ENCODE data around the gene KLF13. TPM values are rescaled to one million over a fixed set of nuclear protein-coding genes. Genes with fewer than 3 reads are reported as not detected.

KLF13 gene
- total and polyA plus RNA-seq, 9 donors, result 32.1 to 42.2 (median 35.6) TPM

DNA sequence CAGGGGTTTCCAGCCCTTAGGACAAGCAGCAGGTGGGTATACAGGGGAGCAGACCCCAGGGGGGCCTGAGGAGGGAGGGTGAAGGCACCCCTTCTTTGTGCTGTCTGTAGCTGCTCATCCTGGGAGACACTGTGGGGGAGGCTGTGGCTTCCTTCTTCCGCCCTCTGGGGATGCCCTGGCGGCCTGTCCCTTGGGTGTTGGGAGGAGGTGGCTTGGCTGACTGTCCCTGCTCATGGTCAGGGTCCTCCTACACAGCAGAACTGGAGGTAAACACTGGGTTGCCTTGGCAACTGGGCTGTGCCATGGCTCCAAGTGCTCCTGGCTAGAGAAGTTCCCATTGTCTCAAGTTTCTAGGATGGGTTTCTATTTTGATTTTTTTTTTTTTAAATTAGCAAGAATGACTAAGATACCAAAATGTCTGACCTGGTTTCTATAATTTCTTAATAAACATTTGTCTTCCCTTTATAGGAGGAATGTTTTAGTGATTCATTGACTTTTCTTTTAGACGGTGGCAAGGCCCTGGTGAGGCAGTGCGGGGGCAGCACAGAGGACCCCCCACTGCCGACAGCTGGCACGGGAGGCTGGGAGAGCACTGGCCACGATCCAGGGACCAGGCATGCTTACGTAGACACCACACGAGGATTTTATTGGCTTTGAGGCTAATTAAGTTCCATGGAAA, 12.4 kb downstream of the KLF13 start:
- peak overlapping the region; percentile 78 for H3K27ac ChIP-seq (ENCODE audit: low read length)
- H3K4me1 ChIP-seq (ENCODE audit: control insufficient read depth, insufficient read depth, low read length), result peaks cover 77% of the 10 kb centered on the region
- WGBS (ENCODE audit: insufficient coverage), result 40% methylated on average over 1 of the region's 9 CpGs
- no peaks in the 10 kb centered on the region for H3K27me3 ChIP-seq (ENCODE audit: control insufficient read depth, insufficient read depth, low read length)
- H3K4me3 ChIP-seq (ENCODE audit: low read length), result no peak overlapping the region
- peak; percentile 85 for DNase-seq
- no peaks in the 10 kb centered on the region for H3K9me3 ChIP-seq (replicated peaks; ENCODE audit: control insufficient read depth, low read depth, low read length)
- peaks cover 8% of the 10 kb centered on the region for H3K36me3 ChIP-seq (ENCODE audit: control insufficient read depth, insufficient read depth, low read length)

DNA sequence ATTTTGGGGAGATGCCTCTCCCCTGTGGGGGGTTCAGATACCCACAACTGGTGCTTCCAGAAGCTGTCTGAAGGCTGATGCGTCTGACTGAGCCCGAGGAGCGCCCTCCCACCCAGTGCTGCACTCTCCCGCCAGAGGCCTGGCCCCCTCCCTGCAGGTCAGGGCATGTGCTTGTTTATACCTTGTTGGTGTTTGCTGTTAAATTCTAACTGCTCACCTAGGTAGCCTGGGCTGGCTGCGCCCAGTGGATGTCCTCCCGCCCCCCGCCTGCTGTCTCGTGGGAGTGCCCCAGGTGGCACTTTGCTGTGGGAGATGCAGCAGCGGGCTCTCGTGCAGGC, 12.9 kb downstream of the KLF13 start:
- peak overlapping the region; percentile 47 for H3K27ac ChIP-seq (ENCODE audit: low read length)
- no peaks in the 10 kb centered on the region for H3K27me3 ChIP-seq (ENCODE audit: control insufficient read depth, insufficient read depth, low read length)
- DNase-seq, result no peak
- H3K36me3 ChIP-seq (ENCODE audit: control insufficient read depth, insufficient read depth, low read length), result peaks cover 8% of the 10 kb centered on the region
- H3K4me3 ChIP-seq (ENCODE audit: low read length), result no peak overlapping the region
- 88% methylated on average over 5 of the region's 10 CpGs for WGBS (ENCODE audit: insufficient coverage)
- H3K9me3 ChIP-seq (replicated peaks; ENCODE audit: control insufficient read depth, low read depth, low read length), result no peaks in the 10 kb centered on the region
- peaks cover 81% of the 10 kb centered on the region for H3K4me1 ChIP-seq (ENCODE audit: control insufficient read depth, insufficient read depth, low read length)

DNA sequence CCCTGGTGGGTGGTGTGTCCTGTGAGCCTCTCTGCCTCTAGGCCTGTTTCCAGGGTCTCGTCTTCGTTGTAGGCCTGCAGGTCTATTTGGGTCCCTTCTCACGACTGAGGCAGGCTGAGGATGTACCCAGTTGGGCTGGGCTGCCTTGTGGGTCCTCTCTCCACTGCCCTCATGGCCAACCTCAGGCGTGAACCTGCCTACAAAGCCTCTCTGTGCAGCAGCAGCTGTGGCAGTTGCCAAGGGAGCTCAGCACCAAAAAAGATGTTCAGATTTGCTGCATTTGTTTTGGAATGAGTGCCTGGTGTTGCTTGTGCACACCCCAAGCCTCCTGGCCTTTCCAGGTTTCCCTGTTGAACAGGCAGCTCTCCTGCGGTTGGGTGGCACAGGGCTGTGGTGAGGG, 13.4 kb downstream of the KLF13 start:
- Histone ChIP-seq H3K9me3 (replicated peaks; ENCODE audit: control insufficient read depth, low read depth, low read length) (no peaks in the 10 kb centered on the region), H3K4me3 (ENCODE audit: low read length) (no peak overlapping the region), H3K36me3 (ENCODE audit: control insufficient read depth, insufficient read depth, low read length) (peaks cover 8% of the 10 kb centered on the region), H3K27me3 (ENCODE audit: control insufficient read depth, insufficient read depth, low read length) (no peaks in the 10 kb centered on the region), H3K27ac (ENCODE audit: low read length) (no peak overlapping the region), H3K4me1 (ENCODE audit: control insufficient read depth, insufficient read depth, low read length) (peaks cover 81% of the 10 kb centered on the region)
- DNase-seq, result no peak
- 83% methylated on average over 4 of the region's 5 CpGs for WGBS (ENCODE audit: insufficient coverage)

DNA sequence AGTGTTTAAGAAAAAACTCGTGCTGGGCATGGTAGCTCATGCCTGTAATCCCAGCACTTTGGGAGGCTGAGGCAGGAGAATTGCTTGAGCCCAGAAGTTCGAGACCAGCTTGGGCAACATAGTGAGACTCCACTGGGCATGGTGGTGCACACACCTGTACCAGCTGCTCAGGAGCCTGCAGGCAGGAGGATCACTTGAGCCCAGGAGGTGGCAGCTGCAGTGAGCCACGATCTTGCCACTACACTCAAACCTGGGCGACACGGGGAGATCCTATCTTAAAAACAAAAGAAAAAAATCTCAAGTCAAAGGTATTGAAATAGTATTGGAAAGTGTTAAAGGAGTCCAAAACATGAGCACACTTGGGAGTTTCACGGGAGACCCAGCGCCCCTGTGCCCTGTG, 14.0 kb downstream of the KLF13 start:
- DNase-seq, result no peak
- peaks cover 8% of the 10 kb centered on the region for H3K36me3 ChIP-seq (ENCODE audit: control insufficient read depth, insufficient read depth, low read length)
- WGBS (ENCODE audit: insufficient coverage), result 82% methylated on average over 4 of the region's 7 CpGs
- H3K27ac ChIP-seq (ENCODE audit: low read length), result no peak overlapping the region
- H3K4me1 ChIP-seq (ENCODE audit: control insufficient read depth, insufficient read depth, low read length), result peaks cover 81% of the 10 kb centered on the region
- no peaks in the 10 kb centered on the region for H3K9me3 ChIP-seq (replicated peaks; ENCODE audit: control insufficient read depth, low read depth, low read length)
- H3K27me3 ChIP-seq (ENCODE audit: control insufficient read depth, insufficient read depth, low read length), result no peaks in the 10 kb centered on the region
- H3K4me3 ChIP-seq (ENCODE audit: low read length), result no peak overlapping the region

DNA sequence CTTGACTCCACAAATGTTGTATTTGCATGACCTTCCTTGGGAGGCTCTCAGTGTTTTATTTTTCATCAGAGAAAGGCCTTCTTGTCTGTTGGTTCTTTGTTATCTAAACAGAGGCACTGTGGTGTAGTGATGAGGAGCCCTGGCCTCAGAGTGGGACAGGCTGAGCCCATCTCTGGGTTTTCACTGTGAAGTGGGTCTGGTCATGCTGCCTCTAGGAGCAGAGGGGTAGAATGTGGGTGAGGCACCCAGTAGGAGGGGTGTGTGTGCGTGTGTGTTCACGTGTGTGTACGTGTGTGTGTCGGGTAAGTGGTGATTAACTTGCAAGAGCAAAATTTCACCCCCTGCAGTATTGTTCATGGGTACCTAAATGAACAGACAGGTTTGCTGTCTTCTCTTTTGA, 14.4 kb downstream of the KLF13 start:
- WGBS (ENCODE audit: insufficient coverage), result no CpG with 5 or more reads among the region's 4 CpGs
- Histone ChIP-seq H3K9me3 (replicated peaks; ENCODE audit: control insufficient read depth, low read depth, low read length) (no peaks in the 10 kb centered on the region), H3K27ac (ENCODE audit: low read length) (no peak overlapping the region), H3K4me1 (ENCODE audit: control insufficient read depth, insufficient read depth, low read length) (peaks cover 81% of the 10 kb centered on the region), H3K36me3 (ENCODE audit: control insufficient read depth, insufficient read depth, low read length) (peaks cover 8% of the 10 kb centered on the region), H3K27me3 (ENCODE audit: control insufficient read depth, insufficient read depth, low read length) (no peaks in the 10 kb centered on the region), H3K4me3 (ENCODE audit: low read length) (no peak overlapping the region)
- DNase-seq, result no peak

DNA sequence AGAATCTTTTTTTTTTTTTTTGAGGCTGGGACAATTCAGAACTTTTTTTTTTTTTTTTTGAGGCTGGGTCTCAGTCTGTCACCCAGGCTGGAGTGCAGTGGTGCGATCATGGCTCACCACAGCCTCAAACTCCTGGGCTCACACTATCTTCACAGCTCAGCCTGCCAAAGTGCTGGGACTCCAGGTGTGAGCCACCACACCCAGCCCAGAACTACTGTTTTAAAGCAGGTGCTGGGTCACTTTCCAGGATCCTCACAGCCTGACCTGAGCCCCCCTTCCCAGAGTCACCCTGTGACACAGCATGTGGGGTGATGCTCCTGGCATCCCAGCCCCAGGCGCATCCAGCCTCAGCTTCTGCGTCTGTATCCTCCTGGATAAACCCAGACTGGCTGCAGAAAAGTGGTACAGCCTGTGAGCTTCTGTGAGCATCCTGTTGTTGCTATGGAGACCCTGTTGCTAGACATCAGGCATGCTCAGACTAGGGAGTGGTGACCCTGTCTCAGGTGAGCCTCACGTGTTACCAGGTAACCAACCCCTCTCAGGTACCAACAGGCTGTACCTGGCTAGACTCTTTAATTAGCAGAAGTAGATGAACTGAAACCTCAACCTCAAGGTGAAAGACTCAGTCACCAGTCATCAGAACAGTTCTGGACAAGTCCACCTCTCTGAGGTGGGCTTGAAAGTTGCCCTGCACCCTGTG, 15.0 kb downstream of the KLF13 start:
- Histone ChIP-seq H3K27me3 (ENCODE audit: control insufficient read depth, insufficient read depth, low read length) (no peaks in the 10 kb centered on the region), H3K36me3 (ENCODE audit: control insufficient read depth, insufficient read depth, low read length) (peaks cover 8% of the 10 kb centered on the region), H3K9me3 (replicated peaks; ENCODE audit: control insufficient read depth, low read depth, low read length) (no peaks in the 10 kb centered on the region), H3K4me1 (ENCODE audit: control insufficient read depth, insufficient read depth, low read length) (peaks cover 80% of the 10 kb centered on the region), H3K4me3 (ENCODE audit: low read length) (no peak overlapping the region), H3K27ac (ENCODE audit: low read length) (no peak overlapping the region)
- 95% methylated on average over 4 of the region's 4 CpGs for WGBS (ENCODE audit: insufficient coverage)
- DNase-seq, result no peak

DNA sequence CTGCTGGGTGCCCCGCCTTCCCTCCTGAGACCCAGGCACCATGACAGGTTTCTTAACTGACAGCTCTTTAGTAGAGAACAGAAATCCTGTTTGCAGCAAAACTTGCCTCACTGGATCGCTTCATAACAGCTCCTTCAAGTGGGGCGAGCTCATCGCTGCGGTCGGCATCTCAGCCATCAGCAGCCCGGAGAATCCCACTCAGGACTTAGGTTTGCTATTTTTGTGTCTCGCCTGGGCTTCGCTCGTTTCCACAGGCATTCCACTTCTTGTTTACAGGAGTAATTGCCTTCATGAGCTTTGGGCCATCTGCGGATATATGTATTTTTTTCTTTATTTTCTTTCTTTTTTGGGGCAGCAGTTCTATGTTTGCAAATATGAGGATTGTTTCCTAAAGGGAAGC, 15.7 kb downstream of the KLF13 start:
- Histone ChIP-seq H3K9me3 (replicated peaks; ENCODE audit: control insufficient read depth, low read depth, low read length) (no peaks in the 10 kb centered on the region), H3K4me1 (ENCODE audit: control insufficient read depth, insufficient read depth, low read length) (peaks cover 74% of the 10 kb centered on the region), H3K27ac (ENCODE audit: low read length) (peak overlapping the region; percentile 20), H3K27me3 (ENCODE audit: control insufficient read depth, insufficient read depth, low read length) (no peaks in the 10 kb centered on the region), H3K36me3 (ENCODE audit: control insufficient read depth, insufficient read depth, low read length) (peaks cover 8% of the 10 kb centered on the region), H3K4me3 (ENCODE audit: low read length) (no peak overlapping the region)
- 89% methylated on average over 8 of the region's 11 CpGs for whole genome bisulfite sequencing (ENCODE audit: insufficient coverage)
- DNase-seq, result no peak

DNA sequence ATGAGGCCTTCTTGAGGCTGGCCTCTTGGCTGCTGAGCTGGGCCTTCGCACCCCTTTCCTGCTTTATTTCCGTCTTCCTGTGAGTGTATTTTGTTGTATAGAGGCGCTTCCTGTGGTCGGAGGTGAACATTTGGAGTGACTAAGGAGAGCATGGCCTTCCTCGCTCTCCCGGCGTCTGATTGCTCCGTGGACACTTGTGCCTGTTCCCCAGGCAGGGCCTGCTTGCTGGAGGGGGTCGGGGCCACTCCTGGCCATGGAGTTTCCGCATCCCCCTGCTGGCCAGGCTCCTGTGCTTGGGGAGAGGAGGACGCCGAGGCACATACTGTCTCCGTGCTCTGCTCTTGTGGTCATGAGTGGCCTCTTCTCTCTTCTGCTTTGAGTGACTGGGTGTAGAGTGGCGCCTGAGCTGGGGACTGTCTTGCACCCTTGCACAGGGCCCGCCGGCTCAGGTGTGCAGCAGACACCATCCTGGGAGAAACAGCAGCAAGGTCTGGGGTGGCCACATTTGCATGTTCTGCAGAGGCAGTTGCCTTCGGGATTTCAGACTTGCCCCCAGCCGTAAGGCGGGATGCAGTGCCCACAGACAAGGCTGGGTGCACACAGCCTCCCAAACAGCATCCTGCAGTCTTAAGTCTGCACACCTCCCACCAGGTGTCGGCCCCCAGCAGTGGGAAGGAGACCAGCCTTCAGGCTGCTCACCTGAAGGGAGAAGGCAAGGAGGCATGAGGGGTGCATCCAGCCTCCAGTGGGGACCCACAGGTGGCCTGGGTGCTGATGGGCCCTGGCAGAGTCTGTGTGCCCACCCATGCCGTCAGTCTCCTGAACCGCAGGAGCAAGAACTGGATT, 16.4 kb downstream of the KLF13 start:
- H3K27ac ChIP-seq (ENCODE audit: low read length), result peak overlapping the region; percentile 20
- H3K9me3 ChIP-seq (replicated peaks; ENCODE audit: control insufficient read depth, low read depth, low read length), result no peaks in the 10 kb centered on the region
- peaks cover 69% of the 10 kb centered on the region for H3K4me1 ChIP-seq (ENCODE audit: control insufficient read depth, insufficient read depth, low read length)
- H3K4me3 ChIP-seq (ENCODE audit: low read length), result no peak overlapping the region
- H3K27me3 ChIP-seq (ENCODE audit: control insufficient read depth, insufficient read depth, low read length), result no peaks in the 10 kb centered on the region
- peaks cover 10% of the 10 kb centered on the region for H3K36me3 ChIP-seq (ENCODE audit: control insufficient read depth, insufficient read depth, low read length)
- WGBS (ENCODE audit: insufficient coverage), result 77% methylated on average over 17 of the region's 22 CpGs
- DNase-seq, result no peak

DNA sequence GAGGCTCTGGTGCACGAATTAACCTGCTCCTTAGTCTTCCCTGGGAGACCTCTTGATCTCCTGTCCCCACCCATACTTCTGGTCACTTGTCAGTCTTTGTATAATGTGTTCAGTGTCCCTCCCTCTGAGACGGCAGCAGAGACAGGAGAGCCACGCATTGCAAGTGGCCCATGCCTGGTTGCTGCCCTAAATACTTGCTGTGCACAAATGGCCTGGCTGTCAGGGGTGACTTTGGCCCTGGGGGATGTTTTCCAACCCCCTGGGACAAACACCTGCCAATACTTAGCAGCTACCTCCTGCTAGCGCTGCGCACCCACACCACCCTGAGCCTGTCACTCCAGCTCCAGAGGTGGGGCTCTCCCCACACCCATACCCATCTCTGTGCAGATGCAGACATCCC, 17.2 kb downstream of the KLF13 start:
- Histone ChIP-seq H3K4me1 (ENCODE audit: control insufficient read depth, insufficient read depth, low read length) (peaks cover 60% of the 10 kb centered on the region), H3K27ac (ENCODE audit: low read length) (no peak overlapping the region), H3K9me3 (replicated peaks; ENCODE audit: control insufficient read depth, low read depth, low read length) (no peaks in the 10 kb centered on the region), H3K27me3 (ENCODE audit: control insufficient read depth, insufficient read depth, low read length) (no peaks in the 10 kb centered on the region), H3K36me3 (ENCODE audit: control insufficient read depth, insufficient read depth, low read length) (peaks cover 12% of the 10 kb centered on the region), H3K4me3 (ENCODE audit: low read length) (no peak overlapping the region)
- no peak for DNase-seq
- 33% methylated on average over 2 of the region's 5 CpGs for WGBS (ENCODE audit: insufficient coverage)

DNA sequence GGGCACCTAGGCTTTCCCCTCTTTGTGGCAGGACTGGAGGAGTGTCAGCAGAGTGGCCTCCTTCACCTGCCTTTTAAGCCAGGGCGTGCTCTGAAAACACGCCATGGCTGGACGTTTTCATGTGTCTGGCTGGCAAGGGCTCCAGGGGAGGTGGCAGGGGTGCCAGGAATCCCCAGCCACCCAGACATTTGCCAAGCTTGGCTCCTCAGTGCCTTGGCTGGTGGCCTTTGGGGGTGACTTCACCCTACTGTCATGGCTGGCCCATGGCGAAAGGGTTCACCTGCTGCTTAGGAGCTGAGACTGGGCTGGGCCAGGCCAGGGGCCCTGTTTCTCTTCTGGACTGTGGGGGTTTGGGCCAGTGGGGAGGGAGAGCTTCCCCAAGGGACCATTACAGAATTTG, 17.6 kb downstream of the KLF13 start:
- Histone ChIP-seq H3K36me3 (ENCODE audit: control insufficient read depth, insufficient read depth, low read length) (peaks cover 16% of the 10 kb centered on the region), H3K27me3 (ENCODE audit: control insufficient read depth, insufficient read depth, low read length) (no peaks in the 10 kb centered on the region), H3K9me3 (replicated peaks; ENCODE audit: control insufficient read depth, low read depth, low read length) (no peaks in the 10 kb centered on the region), H3K4me3 (ENCODE audit: low read length) (no peak overlapping the region), H3K27ac (ENCODE audit: low read length) (no peak overlapping the region), H3K4me1 (ENCODE audit: control insufficient read depth, insufficient read depth, low read length) (peaks cover 56% of the 10 kb centered on the region)
- no peak for DNase-seq
- WGBS (ENCODE audit: insufficient coverage), result 60% methylated on average over 3 of the region's 4 CpGs
